HG03045 (cell line): ENCODE measurements around the gene ADD3.
A peak's percentile ranks its signal among the peaks of the same experiment; 100 is the strongest.
"Not testable (repeated sequence)": the region's sequence is repeated elsewhere in the genome, so short reads cannot be mapped to it uniquely, and the experiment has no call there.

ENCODE experiments used
- ATAC-seq: cut with Tn5 transposase; IDR thresholded peaks from one replicate; pipeline ENCODE4 v1.9.1; 2021; ENCODE audit warnings: mild to moderate bottlenecking, moderate library complexity; ENCODE audit not compliant: unreplicated experiment

ADD3 gene

GRCh38 chr10:110094786-110095185 is 87.0 kb downstream of the ADD3 start:
- no peak for ATAC-seq

- ATAC-seq, result no peak
These were observed 93.8 kb downstream of the ADD3 start for GRCh38 chr10:110101464-110102144.

GRCh38 chr10:110103921-110104461 is 96.2 kb downstream of the ADD3 start:
- no peak for ATAC-seq

- no peak for ATAC-seq
These were observed 98.1 kb downstream of the ADD3 start for GRCh38 chr10:110105873-110106272.

GRCh38 chr10:110107430-110107829 is 99.6 kb downstream of the ADD3 start:
- ATAC-seq, result no peak

GRCh38 chr10:110107887-110108286 is 100.1 kb downstream of the ADD3 start:
- ATAC-seq, result no peak

GRCh38 chr10:110109511-110109910 is 101.7 kb downstream of the ADD3 start:
- ATAC-seq, result no peak

GRCh38 chr10:110110338-110110737 is 102.6 kb downstream of the ADD3 start:
- no peak for ATAC-seq

GRCh38 chr10:110113670-110114337 is 106.0 kb downstream of the ADD3 start:
- no peak for ATAC-seq

GRCh38 chr10:110114668-110115067 is 106.9 kb downstream of the ADD3 start:
- ATAC-seq, result not testable (repeated sequence)

- no peak for ATAC-seq
These were observed 108.2 kb downstream of the ADD3 start for GRCh38 chr10:110115784-110116520.

GRCh38 chr10:110118891-110119621 is 111.3 kb downstream of the ADD3 start:
- no peak for ATAC-seq

GRCh38 chr10:110123594-110123993 is 115.8 kb downstream of the ADD3 start:
- ATAC-seq, result no peak

- ATAC-seq, result no peak
These were observed 121.7 kb downstream of the ADD3 start for GRCh38 chr10:110129490-110129889.

- ATAC-seq, result no peak
These were observed 127.1 kb downstream of the ADD3 start for GRCh38 chr10:110134917-110135316.

GRCh38 chr10:110135836-110136235 is 128.1 kb downstream of the ADD3 start:
- not testable (repeated sequence) for ATAC-seq

GRCh38 chr10:110137142-110137545 is 129.4 kb downstream of the ADD3 start:
- no peak for ATAC-seq

GRCh38 chr10:110138197-110138812 is 130.5 kb downstream of the ADD3 start:
- ATAC-seq, result peak; percentile 45

- no peak for ATAC-seq
These were observed 133.4 kb downstream of the ADD3 start for GRCh38 chr10:110141185-110141584.

GRCh38 chr10:110141871-110142635 is 134.3 kb downstream of the ADD3 start:
- no peak for ATAC-seq
